AG04450 (cell line): ENCODE data around the gene MITF. TPM values are rescaled to one million over a fixed set of nuclear protein-coding genes. Genes with fewer than 3 reads are reported as not detected.

ENCODE experiments used
- CTCF ChIA-PET: fragments of 300-600, 350-600 bp; formaldehyde crosslinking; extraction: SDS; loops from one replicate; lab custom pipeline; 2022; ENCODE audit warnings: antibody characterized with exemption, inconsistent platforms; lab: Charles Lee
- POLR2A ChIA-PET: fragments of 350-600 bp; formaldehyde crosslinking; extraction: SDS; loops from one replicate; lab custom pipeline; 2021; ENCODE audit warnings: antibody characterized with exemption, inconsistent platforms; lab: Yijun Ruan, JAX
- DNase-seq: peaks from one replicate; pipeline ENCODE4 v3.0.0-alpha.2; 2011; ENCODE audit warnings: low read depth, low spot score
- H3K27ac ChIP-seq: one replicate; pipeline ENCODE4 v1.5.1; 2012; ENCODE audit warnings: low read depth, low read length, control low read depth
- H3K27me3 ChIP-seq: one replicate; pipeline ENCODE4 v1.6.0; 2012; ENCODE audit warnings: low read length; ENCODE audit not compliant: control insufficient read depth, insufficient read depth
- H3K4me3 ChIP-seq: 2 replicates; pipeline ENCODE4 v1.5.1; 2011; ENCODE audit warnings: mild to moderate bottlenecking, low read depth, low read length, control low read depth
- H3K9me3 ChIP-seq: 2 replicates; pipeline ENCODE4 v1.5.1; 2012; ENCODE audit warnings: low read length; ENCODE audit not compliant: control insufficient read depth, insufficient read depth
- polyA plus RNA-seq: library from polyadenylated mRNA; depleted of rRNA; stranded (reverse); fragments of >200 nt; gene quantifications from 2 replicates; pipeline ENCODE4 v1.2.3, GENCODE V29; 2011
- TF ChIP-seq, protein P1 (sequence below): IDR thresholded peaks from 2 replicates; pipeline ENCODE4 v1.5.1; 2011; ENCODE audit warnings: low read depth, low read length, control low read depth, inconsistent platforms

Gene MITF
- polyA plus RNA-seq, 1 experiment, result 32.2 TPM

DNA sequence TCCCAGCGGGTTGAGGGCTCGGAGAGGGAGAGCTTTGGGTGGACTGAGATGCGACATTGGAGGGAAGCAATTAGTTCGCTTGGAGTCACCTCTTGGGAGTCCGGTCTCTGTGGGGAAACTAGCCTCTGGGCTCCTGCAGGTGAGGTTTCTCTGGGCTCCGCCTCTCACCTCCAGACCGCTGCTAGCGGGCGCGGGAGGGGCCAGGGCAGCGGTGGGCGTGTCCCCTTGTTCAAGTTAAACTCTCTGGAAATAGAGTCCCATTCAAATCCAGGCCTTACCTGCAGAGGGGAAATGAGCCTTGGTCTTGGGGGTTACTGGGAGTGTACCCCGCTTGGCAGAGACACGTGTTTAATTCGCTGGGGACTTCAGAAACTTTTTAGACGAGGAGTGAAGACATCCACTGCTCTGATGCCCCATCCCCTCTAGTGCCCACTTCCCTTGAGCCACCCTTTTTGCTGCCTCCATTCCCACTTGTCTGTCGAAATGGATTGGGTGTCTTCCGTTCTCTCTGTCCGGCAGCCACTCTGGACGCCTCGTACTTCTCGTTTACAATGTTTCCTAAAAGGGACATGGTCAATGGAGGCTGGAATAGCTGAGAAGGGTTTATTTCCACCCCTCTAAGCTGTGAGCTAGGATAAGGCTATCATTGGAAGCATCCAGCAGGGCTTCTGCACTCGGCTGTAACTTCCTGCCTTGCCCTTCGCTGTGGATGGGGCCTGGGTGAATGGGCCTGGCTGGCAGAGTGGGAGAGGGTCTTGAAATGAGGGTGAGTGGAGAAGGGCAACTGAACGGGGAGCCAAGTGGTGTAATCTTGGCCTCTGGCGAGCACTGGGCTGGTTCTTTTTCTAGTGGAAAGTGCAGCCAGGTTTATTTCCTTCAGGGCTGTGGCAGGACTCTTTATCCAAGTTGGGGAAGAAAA is 1.1 kb downstream of the MITF start:
- ChIA-PET POLR2A (interaction anchor here (0.6 to 1.7 kb wide), 4 partner anchors 42 to 1860 kb away, joined by 3 to 8 read pairs (median 6); no protein-coding TSS in a partner anchor), CTCF (interaction anchor here (1.5 to 2.5 kb wide), 3 partner anchors 52 to 208 kb away, joined by 7 to 15 read pairs (median 11); no protein-coding TSS in a partner anchor)
- Histone ChIP-seq H3K4me3 (peak overlapping the region; percentile 89), H3K9me3 (no peaks in the 10 kb centered on the region; the same call in 1 of the 2 replicates), H3K27ac (no peak overlapping the region), H3K27me3 (peaks cover 2% of the 10 kb centered on the region)
- TF ChIP-seq, protein P1, sequence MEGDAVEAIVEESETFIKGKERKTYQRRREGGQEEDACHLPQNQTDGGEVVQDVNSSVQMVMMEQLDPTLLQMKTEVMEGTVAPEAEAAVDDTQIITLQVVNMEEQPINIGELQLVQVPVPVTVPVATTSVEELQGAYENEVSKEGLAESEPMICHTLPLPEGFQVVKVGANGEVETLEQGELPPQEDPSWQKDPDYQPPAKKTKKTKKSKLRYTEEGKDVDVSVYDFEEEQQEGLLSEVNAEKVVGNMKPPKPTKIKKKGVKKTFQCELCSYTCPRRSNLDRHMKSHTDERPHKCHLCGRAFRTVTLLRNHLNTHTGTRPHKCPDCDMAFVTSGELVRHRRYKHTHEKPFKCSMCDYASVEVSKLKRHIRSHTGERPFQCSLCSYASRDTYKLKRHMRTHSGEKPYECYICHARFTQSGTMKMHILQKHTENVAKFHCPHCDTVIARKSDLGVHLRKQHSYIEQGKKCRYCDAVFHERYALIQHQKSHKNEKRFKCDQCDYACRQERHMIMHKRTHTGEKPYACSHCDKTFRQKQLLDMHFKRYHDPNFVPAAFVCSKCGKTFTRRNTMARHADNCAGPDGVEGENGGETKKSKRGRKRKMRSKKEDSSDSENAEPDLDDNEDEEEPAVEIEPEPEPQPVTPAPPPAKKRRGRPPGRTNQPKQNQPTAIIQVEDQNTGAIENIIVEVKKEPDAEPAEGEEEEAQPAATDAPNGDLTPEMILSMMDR, result no peak
- no peak for DNase-seq

DNA sequence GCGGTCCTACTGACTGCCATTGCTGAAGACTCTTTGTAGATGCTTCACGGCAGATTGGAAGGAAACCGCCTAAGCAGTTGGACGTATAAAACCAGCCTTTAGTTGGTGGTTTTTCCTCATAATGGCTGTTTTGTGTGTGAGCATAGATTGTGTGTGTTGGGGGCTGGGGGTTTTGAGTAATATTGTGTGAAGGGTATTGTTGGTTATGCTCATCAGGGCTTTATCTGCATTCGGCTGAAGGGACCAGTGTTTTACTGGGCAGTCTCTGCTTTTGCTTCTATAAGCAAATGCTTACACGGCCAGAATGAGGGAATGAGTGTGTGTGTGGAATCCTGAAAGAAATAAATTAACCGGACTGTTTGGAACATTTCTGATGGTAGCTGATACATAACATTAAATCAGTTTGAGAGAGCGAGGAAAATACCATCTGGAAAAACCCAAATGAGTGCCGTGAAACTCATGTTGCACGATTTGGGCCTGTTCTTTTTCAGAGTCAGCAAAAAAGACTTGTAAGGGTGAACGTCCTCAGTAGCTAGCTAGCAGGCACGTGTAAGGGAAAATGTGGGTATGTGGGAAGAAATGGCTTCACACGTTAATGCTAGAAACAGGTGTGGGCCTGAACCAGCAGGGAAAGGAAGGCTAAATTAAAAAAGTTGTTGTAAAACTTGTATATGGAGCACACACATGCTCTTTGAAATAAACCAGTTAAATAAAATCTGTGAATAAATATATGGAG is 1.9 kb downstream of the MITF start:
- no peak for DNase-seq
- CTCF ChIA-PET, result no interaction called here
- POLR2A ChIA-PET, result no interaction called here
- Histone ChIP-seq H3K27ac (no peak overlapping the region), H3K27me3 (peaks cover 2% of the 10 kb centered on the region), H3K9me3 (no peaks in the 10 kb centered on the region; the same call in 1 of the 2 replicates), H3K4me3 (peak overlapping the region; percentile 89)
- TF ChIP-seq, protein P1, result no peak

DNA sequence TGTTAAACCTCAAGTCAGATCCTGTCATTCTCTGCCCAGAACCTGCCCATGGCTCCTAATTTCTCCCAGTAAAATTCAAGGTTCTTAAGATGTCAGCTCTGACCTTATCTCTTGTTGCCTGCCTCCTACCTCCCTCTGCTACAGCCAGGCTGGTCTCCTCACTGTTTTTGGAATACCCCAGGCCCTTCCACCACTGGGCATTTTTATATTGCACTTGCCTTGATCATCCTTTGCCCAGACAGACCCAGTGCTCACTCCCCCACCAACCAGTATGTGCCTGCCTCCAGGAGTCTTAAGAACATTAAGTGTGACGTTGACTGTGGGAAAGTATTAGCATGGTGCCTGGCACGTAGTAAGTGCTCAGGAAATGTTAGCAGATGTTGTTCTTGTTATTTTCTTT is 3.1 kb downstream of the MITF start:
- ChIA-PET POLR2A (no interaction called here), CTCF (interaction anchor here (0.7 kb wide), 1 partner anchor 113 kb away, joined by 3 read pairs; no protein-coding TSS in a partner anchor)
- TF ChIP-seq, protein P1, result no peak
- no peak for DNase-seq
- no peaks in the 10 kb centered on the region; the same call in 1 of the 2 replicates for H3K9me3 ChIP-seq
- no peak overlapping the region for H3K27ac ChIP-seq
- no peak overlapping the region for H3K4me3 ChIP-seq
- H3K27me3 ChIP-seq, result no peaks in the 10 kb centered on the region

DNA sequence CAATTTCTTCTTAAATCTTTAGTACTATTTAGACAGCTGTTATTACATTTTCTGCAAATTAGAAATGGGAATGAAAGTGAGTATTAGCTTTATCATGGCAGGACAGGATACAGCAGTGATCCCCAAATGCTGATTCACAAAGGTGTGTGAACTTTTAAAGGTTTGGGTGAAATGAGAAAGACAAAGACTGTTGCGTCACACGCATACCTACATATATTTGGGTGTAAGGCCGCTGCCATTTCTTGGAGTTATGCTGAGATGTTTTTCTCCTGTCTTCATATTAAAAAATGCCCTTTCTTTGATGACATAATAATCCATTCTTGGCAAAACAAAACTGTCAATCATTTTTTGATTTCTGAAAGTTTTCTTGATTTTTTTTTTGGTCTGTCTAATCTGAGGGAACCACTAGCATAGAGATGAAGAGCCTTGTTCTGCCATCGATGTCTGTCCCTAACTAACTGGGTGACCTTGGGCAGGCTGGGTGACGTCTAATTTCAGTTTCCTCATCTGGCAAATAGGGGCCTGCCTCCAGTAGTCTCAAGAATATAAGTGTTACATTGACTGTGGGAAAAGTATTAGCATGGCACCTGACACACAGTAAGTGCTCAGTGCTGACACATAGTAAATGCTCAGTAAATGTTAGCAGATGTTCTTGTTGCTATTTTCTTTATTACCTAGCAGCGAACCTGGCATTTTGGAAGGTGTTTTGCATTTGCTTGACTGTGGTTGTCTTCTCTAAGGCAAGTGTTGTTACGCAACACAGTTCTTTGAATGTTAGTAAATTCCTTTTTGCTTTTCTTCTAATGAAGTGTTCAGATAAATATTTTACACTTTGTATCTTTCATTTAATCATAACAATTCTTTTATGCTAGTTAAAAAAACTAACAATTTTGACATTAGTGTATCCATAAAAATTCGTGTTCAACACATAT is 5.0 kb downstream of the MITF start:
- Histone ChIP-seq H3K27me3 (no peaks in the 10 kb centered on the region), H3K27ac (no peak overlapping the region), H3K4me3 (no peak overlapping the region), H3K9me3 (no peaks in the 10 kb centered on the region; the same call in 1 of the 2 replicates)
- ChIA-PET POLR2A (no interaction called here), CTCF (interaction anchor here (1.0 to 1.4 kb wide), 2 partner anchors 53 to 111 kb away, joined by 3 read pairs; no protein-coding TSS in a partner anchor)
- TF ChIP-seq, protein P1, result no peak
- DNase-seq, result no peak
